Measurements from ENCODE around the gene CALCOCO2. TPM values are rescaled to one million over a fixed set of nuclear protein-coding genes. Genes with fewer than 3 reads are reported as not detected.
A peak's percentile ranks its signal among the peaks of the same experiment; 100 is the strongest.

Gene CALCOCO2
- total and polyA plus RNA-seq, 2 experiments from 2014 or later: 14.4 to 16.3 TPM

DNA sequence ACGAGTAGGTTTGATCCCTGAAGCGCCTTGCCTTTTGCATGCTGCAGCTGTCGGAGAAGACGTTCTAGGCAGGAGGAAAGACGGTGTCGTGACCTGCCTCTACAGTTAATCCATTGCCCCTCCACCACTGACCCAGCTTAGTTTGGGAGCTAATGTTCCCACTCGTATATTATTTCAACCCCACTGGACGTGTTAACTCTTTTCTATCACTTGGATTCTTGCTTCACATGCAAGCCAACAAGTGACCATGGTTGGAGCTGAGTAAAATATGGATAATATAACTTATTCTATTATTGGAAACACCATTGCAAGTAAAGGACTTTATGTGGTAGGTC, 681 bp downstream of the CALCOCO2 start:
- no peaks in the 10 kb centered on the region for H3K79me2 ChIP-seq (replicated peaks; ENCODE audit: insufficient read depth)
- peaks cover 3% of the 10 kb centered on the region; the same call in 1 of the 2 replicates for H3K4me1 ChIP-seq (ENCODE audit: insufficient read depth)
- peak overlapping the region; percentile 97 for H3K4me3 ChIP-seq
- no peaks in the 10 kb centered on the region for H3K27me3 ChIP-seq (ENCODE audit: insufficient read depth)
- H3K9me2 ChIP-seq (ENCODE audit: insufficient read depth): no peaks in the 10 kb centered on the region
- H3K27ac ChIP-seq (ENCODE audit: low read depth): no peak overlapping the region; the same call in 1 of the 2 replicates
- Mint-ChIP-seq H3K27ac (no peak overlapping the region), H3K4me3 (peak overlapping the region; percentile 95), H3K4me1 (peaks cover 3% of the 10 kb centered on the region; the same call in 1 of the 3 replicates), H3K27me3 (ENCODE audit: insufficient read depth, low read depth, poor library complexity) (no peaks in the 10 kb centered on the region), H3K9me3 (no peaks in the 10 kb centered on the region), H3K36me3 (ENCODE audit: low read depth) (no peaks in the 10 kb centered on the region)
- no peaks in the 10 kb centered on the region for H4K20me1 ChIP-seq (replicated peaks; ENCODE audit: insufficient read depth)
- no peaks in the 10 kb centered on the region for H3K36me3 ChIP-seq (ENCODE audit: insufficient read depth)
- peak overlapping the region; percentile 83 for H3K4me2 ChIP-seq
- DNase-seq (ENCODE audit: low spot score) (no peak), ATAC-seq (no peak)
- TF ChIP-seq ZNF114 (CRISPR knock-in tag; IDR thresholded peaks at IDR 0.05): no peak
- no peak for TF ChIP-seq EZH2 (IDR thresholded peaks at IDR 0.05; ENCODE audit: low read depth, unreplicated experiment)
- TF ChIP-seq, protein P1, sequence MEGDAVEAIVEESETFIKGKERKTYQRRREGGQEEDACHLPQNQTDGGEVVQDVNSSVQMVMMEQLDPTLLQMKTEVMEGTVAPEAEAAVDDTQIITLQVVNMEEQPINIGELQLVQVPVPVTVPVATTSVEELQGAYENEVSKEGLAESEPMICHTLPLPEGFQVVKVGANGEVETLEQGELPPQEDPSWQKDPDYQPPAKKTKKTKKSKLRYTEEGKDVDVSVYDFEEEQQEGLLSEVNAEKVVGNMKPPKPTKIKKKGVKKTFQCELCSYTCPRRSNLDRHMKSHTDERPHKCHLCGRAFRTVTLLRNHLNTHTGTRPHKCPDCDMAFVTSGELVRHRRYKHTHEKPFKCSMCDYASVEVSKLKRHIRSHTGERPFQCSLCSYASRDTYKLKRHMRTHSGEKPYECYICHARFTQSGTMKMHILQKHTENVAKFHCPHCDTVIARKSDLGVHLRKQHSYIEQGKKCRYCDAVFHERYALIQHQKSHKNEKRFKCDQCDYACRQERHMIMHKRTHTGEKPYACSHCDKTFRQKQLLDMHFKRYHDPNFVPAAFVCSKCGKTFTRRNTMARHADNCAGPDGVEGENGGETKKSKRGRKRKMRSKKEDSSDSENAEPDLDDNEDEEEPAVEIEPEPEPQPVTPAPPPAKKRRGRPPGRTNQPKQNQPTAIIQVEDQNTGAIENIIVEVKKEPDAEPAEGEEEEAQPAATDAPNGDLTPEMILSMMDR (conservative IDR thresholded peaks at IDR 0.05; ENCODE audit: low read depth in 2 of 2): no peak
- TF ChIP-seq STAT1 (IDR thresholded peaks at IDR 0.05; ENCODE audit: unreplicated experiment): no peak
- no peak for TF ChIP-seq JUNB (IDR thresholded peaks at IDR 0.05; ENCODE audit: unreplicated experiment)
- TF ChIP-seq, protein P2, sequence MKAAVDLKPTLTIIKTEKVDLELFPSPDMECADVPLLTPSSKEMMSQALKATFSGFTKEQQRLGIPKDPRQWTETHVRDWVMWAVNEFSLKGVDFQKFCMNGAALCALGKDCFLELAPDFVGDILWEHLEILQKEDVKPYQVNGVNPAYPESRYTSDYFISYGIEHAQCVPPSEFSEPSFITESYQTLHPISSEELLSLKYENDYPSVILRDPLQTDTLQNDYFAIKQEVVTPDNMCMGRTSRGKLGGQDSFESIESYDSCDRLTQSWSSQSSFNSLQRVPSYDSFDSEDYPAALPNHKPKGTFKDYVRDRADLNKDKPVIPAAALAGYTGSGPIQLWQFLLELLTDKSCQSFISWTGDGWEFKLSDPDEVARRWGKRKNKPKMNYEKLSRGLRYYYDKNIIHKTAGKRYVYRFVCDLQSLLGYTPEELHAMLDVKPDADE (IDR thresholded peaks at IDR 0.05): no peak
- TF ChIP-seq ZNF331 (CRISPR knock-in tag; IDR thresholded peaks at IDR 0.05; ENCODE audit: low read depth): no peak
- no peak for TF ChIP-seq NANOG (IDR thresholded peaks at IDR 0.05; ENCODE audit: borderline replicate concordance)
- no peak for TF ChIP-seq CREB1 (CRISPR knock-in tag; IDR thresholded peaks at IDR 0.05; ENCODE audit: low read depth)
- TF ChIP-seq, protein P3, sequence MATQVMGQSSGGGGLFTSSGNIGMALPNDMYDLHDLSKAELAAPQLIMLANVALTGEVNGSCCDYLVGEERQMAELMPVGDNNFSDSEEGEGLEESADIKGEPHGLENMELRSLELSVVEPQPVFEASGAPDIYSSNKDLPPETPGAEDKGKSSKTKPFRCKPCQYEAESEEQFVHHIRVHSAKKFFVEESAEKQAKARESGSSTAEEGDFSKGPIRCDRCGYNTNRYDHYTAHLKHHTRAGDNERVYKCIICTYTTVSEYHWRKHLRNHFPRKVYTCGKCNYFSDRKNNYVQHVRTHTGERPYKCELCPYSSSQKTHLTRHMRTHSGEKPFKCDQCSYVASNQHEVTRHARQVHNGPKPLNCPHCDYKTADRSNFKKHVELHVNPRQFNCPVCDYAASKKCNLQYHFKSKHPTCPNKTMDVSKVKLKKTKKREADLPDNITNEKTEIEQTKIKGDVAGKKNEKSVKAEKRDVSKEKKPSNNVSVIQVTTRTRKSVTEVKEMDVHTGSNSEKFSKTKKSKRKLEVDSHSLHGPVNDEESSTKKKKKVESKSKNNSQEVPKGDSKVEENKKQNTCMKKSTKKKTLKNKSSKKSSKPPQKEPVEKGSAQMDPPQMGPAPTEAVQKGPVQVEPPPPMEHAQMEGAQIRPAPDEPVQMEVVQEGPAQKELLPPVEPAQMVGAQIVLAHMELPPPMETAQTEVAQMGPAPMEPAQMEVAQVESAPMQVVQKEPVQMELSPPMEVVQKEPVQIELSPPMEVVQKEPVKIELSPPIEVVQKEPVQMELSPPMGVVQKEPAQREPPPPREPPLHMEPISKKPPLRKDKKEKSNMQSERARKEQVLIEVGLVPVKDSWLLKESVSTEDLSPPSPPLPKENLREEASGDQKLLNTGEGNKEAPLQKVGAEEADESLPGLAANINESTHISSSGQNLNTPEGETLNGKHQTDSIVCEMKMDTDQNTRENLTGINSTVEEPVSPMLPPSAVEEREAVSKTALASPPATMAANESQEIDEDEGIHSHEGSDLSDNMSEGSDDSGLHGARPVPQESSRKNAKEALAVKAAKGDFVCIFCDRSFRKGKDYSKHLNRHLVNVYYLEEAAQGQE (IDR thresholded peaks at IDR 0.05; ENCODE audit: unreplicated experiment): no peak
- TF ChIP-seq, protein P4, sequence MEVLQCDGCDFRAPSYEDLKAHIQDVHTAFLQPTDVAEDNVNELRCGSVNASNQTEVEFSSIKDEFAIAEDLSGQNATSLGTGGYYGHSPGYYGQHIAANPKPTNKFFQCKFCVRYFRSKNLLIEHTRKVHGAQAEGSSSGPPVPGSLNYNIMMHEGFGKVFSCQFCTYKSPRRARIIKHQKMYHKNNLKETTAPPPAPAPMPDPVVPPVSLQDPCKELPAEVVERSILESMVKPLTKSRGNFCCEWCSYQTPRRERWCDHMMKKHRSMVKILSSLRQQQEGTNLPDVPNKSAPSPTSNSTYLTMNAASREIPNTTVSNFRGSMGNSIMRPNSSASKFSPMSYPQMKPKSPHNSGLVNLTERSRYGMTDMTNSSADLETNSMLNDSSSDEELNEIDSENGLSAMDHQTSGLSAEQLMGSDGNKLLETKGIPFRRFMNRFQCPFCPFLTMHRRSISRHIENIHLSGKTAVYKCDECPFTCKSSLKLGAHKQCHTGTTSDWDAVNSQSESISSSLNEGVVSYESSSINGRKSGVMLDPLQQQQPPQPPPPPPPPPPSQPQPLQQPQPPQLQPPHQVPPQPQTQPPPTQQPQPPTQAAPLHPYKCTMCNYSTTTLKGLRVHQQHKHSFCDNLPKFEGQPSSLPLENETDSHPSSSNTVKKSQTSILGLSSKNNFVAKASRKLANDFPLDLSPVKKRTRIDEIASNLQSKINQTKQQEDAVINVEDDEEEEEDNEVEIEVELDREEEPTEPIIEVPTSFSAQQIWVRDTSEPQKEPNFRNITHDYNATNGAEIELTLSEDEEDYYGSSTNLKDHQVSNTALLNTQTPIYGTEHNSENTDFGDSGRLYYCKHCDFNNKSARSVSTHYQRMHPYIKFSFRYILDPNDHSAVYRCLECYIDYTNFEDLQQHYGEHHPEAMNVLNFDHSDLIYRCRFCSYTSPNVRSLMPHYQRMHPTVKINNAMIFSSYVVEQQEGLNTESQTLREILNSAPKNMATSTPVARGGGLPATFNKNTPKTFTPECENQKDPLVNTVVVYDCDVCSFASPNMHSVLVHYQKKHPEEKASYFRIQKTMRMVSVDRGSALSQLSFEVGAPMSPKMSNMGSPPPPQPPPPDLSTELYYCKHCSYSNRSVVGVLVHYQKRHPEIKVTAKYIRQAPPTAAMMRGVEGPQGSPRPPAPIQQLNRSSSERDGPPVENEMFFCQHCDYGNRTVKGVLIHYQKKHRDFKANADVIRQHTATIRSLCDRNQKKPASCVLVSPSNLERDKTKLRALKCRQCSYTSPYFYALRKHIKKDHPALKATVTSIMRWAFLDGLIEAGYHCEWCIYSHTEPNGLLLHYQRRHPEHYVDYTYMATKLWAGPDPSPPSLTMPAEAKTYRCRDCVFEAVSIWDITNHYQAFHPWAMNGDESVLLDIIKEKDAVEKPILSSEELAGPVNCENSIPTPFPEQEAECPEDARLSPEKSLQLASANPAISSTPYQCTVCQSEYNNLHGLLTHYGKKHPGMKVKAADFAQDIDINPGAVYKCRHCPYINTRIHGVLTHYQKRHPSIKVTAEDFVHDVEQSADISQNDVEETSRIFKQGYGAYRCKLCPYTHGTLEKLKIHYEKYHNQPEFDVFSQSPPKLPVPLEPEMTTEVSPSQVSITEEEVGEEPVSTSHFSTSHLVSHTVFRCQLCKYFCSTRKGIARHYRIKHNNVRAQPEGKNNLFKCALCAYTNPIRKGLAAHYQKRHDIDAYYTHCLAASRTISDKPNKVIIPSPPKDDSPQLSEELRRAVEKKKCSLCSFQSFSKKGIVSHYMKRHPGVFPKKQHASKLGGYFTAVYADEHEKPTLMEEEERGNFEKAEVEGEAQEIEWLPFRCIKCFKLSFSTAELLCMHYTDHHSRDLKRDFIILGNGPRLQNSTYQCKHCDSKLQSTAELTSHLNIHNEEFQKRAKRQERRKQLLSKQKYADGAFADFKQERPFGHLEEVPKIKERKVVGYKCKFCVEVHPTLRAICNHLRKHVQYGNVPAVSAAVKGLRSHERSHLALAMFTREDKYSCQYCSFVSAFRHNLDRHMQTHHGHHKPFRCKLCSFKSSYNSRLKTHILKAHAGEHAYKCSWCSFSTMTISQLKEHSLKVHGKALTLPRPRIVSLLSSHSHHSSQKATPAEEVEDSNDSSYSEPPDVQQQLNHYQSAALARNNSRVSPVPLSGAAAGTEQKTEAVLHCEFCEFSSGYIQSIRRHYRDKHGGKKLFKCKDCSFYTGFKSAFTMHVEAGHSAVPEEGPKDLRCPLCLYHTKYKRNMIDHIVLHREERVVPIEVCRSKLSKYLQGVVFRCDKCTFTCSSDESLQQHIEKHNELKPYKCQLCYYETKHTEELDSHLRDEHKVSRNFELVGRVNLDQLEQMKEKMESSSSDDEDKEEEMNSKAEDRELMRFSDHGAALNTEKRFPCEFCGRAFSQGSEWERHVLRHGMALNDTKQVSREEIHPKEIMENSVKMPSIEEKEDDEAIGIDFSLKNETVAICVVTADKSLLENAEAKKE (CRISPR knock-in tag; IDR thresholded peaks at IDR 0.05): no peak
- TF ChIP-seq POLR2AphosphoS5 (IDR thresholded peaks at IDR 0.05; ENCODE audit: low read depth): no peak
- TF ChIP-seq EZH2phosphoT487 (IDR thresholded peaks at IDR 0.05; ENCODE audit: unreplicated experiment): no peak
- peak overlapping the region; percentile 100 for H2AFZ ChIP-seq
- no peaks in the 10 kb centered on the region for H3F3A ChIP-seq (replicated peaks; ENCODE audit: low read depth)
